ENCODE results near the gene FCHO2. TPM values are rescaled to one million over a fixed set of nuclear protein-coding genes. Genes with fewer than 3 reads are reported as not detected.
"Not testable (repeated sequence)": the region's sequence is repeated elsewhere in the genome, so short reads cannot be mapped to it uniquely, and the experiment has no call there.

Gene FCHO2
- total RNA-seq, 1 experiment from 2014 or later, result 5.8 TPM

DNA sequence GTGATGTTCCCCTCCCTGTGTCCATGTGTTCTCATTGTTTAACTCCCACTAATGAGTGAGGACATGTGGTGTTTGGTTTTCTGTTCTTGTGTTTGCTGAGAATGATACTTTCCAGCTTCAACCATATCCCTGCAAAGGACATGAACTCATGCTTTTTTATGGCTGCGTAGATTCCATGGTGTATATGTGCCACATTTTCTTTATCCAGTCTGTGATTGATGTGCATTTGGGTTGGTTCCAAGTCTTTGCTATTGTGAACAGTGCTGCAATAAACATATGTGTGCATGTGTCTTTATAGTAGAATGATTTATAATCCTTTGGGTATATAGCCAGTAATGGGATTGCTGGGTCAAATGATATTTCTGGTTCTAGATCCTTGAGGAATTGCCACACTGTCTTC is 21.0 kb downstream of the FCHO2 start:
- not testable (repeated sequence) for H4K91ac ChIP-seq (ENCODE audit: insufficient read length, low read depth, low read length); H2BK15ac ChIP-seq (ENCODE audit: low read depth, low read length); H2AK5ac ChIP-seq (ENCODE audit: insufficient read length, low read length); H3K79me2 ChIP-seq (ENCODE audit: insufficient read depth, low read length); H2BK12ac ChIP-seq (ENCODE audit: insufficient read length, low read depth, low read length); H3K18ac ChIP-seq (ENCODE audit: insufficient read length, low read depth, low read length); DNase-seq; H3K27ac ChIP-seq (ENCODE audit: insufficient read length, low read depth, low read length); H2BK120ac ChIP-seq (ENCODE audit: low read depth, low read length, poor library complexity, severe bottlenecking); H3K4me2 ChIP-seq (ENCODE audit: insufficient read depth, insufficient read length, low read length); H3K27ac Mint-ChIP-seq; H3K23ac ChIP-seq (ENCODE audit: insufficient read length, low read depth, low read length); H4K8ac ChIP-seq (replicated peaks; ENCODE audit: insufficient read length, low read depth, low read length); H2AFZ ChIP-seq (ENCODE audit: low read length); H3K27me3 ChIP-seq (ENCODE audit: insufficient read depth, low read length); H4K5ac ChIP-seq (ENCODE audit: insufficient read length, low read depth, low read length); H4K20me1 ChIP-seq (ENCODE audit: control insufficient read depth, insufficient read depth, insufficient read length); H3K4me1 Mint-ChIP-seq; H3K4me1 ChIP-seq (ENCODE audit: insufficient read depth, low read length); H3K36me3 Mint-ChIP-seq (ENCODE audit: insufficient read depth in 1 of 3, low read depth in 3 of 3); H3K4ac ChIP-seq (ENCODE audit: low read depth, low read length); H3K14ac ChIP-seq (ENCODE audit: insufficient read depth, low read length); H3K79me1 ChIP-seq (ENCODE audit: insufficient read depth, low read depth, low read length, poor library complexity, severe bottlenecking); H3T11ph ChIP-seq (ENCODE audit: low read length); H2BK5ac ChIP-seq (ENCODE audit: insufficient read length, low read length); H2BK20ac ChIP-seq (ENCODE audit: low read depth, low read length, poor library complexity, severe bottlenecking); H3K9ac ChIP-seq (ENCODE audit: extremely low read depth, insufficient read length, low read length); H3K27me3 Mint-ChIP-seq (ENCODE audit: low read depth); H3K23me2 ChIP-seq (ENCODE audit: insufficient read length, low read depth, low read length, poor library complexity, severe bottlenecking); H3K56ac ChIP-seq (ENCODE audit: insufficient read length, low read depth, low read length); H3K4me3 Mint-ChIP-seq; H3K9me3 ChIP-seq (ENCODE audit: control insufficient read depth, low read depth, low read length); H3K9me3 Mint-ChIP-seq
- no CpG with 5 or more reads among the region's 1 CpG for WGBS (ENCODE audit: extremely low coverage, insufficient read length, low lambda C conversion rate)
